SK-N-SH (cell line): Measurements from ENCODE around the gene GRIN2C. TPM values are rescaled to one million over a fixed set of nuclear protein-coding genes. Genes with fewer than 3 reads are reported as not detected.

Experiments
- CTCF ChIA-PET: fragments of 300-600, 350-600 bp; formaldehyde crosslinking; extraction: SDS; loops from one replicate; lab custom pipeline; 2021; lab: Yijun Ruan, JAX
- POLR2A ChIA-PET: fragments of 350-600 bp; sonication (Branson Sonifier 250); formaldehyde crosslinking; extraction: SDS; loops from one replicate; lab custom pipeline; 2020; ENCODE audit warnings: antibody characterized with exemption, inconsistent platforms; lab: Yijun Ruan, JAX
- DNase-seq: peaks from one replicate; pipeline ENCODE4 v3.0.0; 2012
- H2AFZ ChIP-seq: fragments of 200-600 bp; sonication (generic); 2 replicates; pipeline ENCODE4 v1.8.1; 2016; ENCODE audit warnings: antibody characterized with exemption, mild to moderate bottlenecking, low read depth
- H3F3A ChIP-seq: fragments of 200-600 bp; sonication (generic); replicated peaks from 2 replicates; pipeline ENCODE3; 2016; ENCODE audit warnings: antibody characterized with exemption, mild to moderate bottlenecking; ENCODE audit not compliant: insufficient read depth
- H3K27ac ChIP-seq, 2 experiments: fragments of 200-500 bp in 1 of 2; fragments of 200-600 bp in 1 of 2; sonication (Bioruptor generic) in 1 of 2; sonication (generic), shearing (Covaris generic) in 1 of 2; 2 replicates each; pipeline versions ENCODE4 v1.5.1 to v1.6.1; 2014 to 2016; ENCODE audit warnings: low read depth in 2 of 2, inconsistent platforms in 1 of 2, low read length in 1 of 2, mild to moderate bottlenecking in 1 of 2, mixed read lengths in 1 of 2
- H3K27me3 ChIP-seq: fragments of 200-600 bp; sonication (generic), shearing (Covaris generic); 2 replicates; pipeline ENCODE4 v1.6.1; 2016; ENCODE audit warnings: mixed run types; ENCODE audit not compliant: insufficient read depth
- H3K36me3 ChIP-seq, 2 experiments: fragments of 200-500 bp in 1 of 2; fragments of 200-600 bp in 1 of 2; sonication (Bioruptor generic) in 1 of 2; sonication (generic) in 1 of 2; replicated peaks in 1 of 2; 2 replicates each; pipeline versions ENCODE3 to v1.5.1; 2014 to 2016; ENCODE audit warnings: low read length in 1 of 2, mild to moderate bottlenecking in 1 of 2; ENCODE audit not compliant: insufficient read depth in 2 of 2, control insufficient read depth in 1 of 2
- H3K4me1 ChIP-seq, 2 experiments: fragments of 200-500 bp in 1 of 2; fragments of 200-600 bp in 1 of 2; sonication (Bioruptor generic) in 1 of 2; sonication (generic), shearing (Covaris generic) in 1 of 2; 2 replicates each; pipeline versions ENCODE4 v1.5.1 to v1.6.1; 2014 to 2016; ENCODE audit warnings: low read depth in 1 of 2, low read length in 1 of 2, mixed run types in 1 of 2; ENCODE audit not compliant: insufficient read depth in 2 of 2, control insufficient read depth in 1 of 2
- H3K4me2 ChIP-seq: fragments of 200-600 bp; sonication (generic), shearing (Covaris generic); 2 replicates; pipeline ENCODE4 v1.6.1; 2017; ENCODE audit warnings: mixed run types
- H3K4me3 ChIP-seq, 2 experiments: fragments of 200-500 bp in 1 of 2; fragments of 200-600 bp in 1 of 2; sonication (Bioruptor generic) in 1 of 2; sonication (generic), shearing (Covaris generic) in 1 of 2; 2 replicates each; pipeline versions ENCODE4 v1.5.1 to v1.8.1; 2014 to 2016; ENCODE audit warnings: low read depth in 2 of 2, inconsistent platforms in 1 of 2, low read length in 1 of 2, mild to moderate bottlenecking in 1 of 2, mixed read lengths in 1 of 2, moderate library complexity in 1 of 2
- H3K79me2 ChIP-seq: fragments of 200-600 bp; sonication (generic); 2 replicates; pipeline ENCODE4 v1.8.1; 2017; ENCODE audit warnings: mild to moderate bottlenecking; ENCODE audit not compliant: insufficient read depth
- H3K9ac ChIP-seq: fragments of 200-600 bp; sonication (generic); 2 replicates; pipeline ENCODE4 v1.6.1; 2017; ENCODE audit warnings: mixed run types
- H3K9me2 ChIP-seq: fragments of 200-600 bp; sonication (generic); 2 replicates; pipeline ENCODE4 v1.6.1; 2017; ENCODE audit warnings: mixed run types
- H3K9me3 ChIP-seq: fragments of 200-600 bp; sonication (generic); 2 replicates; pipeline ENCODE4 v1.6.1; 2017; ENCODE audit warnings: mixed run types, mild to moderate bottlenecking, moderate library complexity
- H4K20me1 ChIP-seq: fragments of 200-600 bp; sonication (generic); 2 replicates; pipeline ENCODE4 v1.6.1; 2017; ENCODE audit warnings: mild to moderate bottlenecking, mixed run types; ENCODE audit not compliant: insufficient read depth
- EZH2phosphoT487 ChIP-seq: fragments of 200-600 bp; sonication (generic); IDR thresholded peaks from 2 replicates; pipeline ENCODE4 v1.6.1; 2017; ENCODE audit warnings: low read depth, mixed run types, mild to moderate bottlenecking, antibody characterized with exemption, moderate library complexity, borderline replicate concordance
- FOXJ3 ChIP-seq: sonication (generic); formaldehyde crosslinking; IDR thresholded peaks from 2 replicates; pipeline ENCODE4 v1.5.1; 2020; ENCODE audit warnings: mild to moderate bottlenecking, missing genetic modification reagents
- FOXM1 ChIP-seq: IDR thresholded peaks from 2 replicates; pipeline ENCODE4 v1.4.0; 2012; ENCODE audit warnings: low read depth, mild to moderate bottlenecking
- GATA2 ChIP-seq: sonication (generic); formaldehyde crosslinking; IDR thresholded peaks from 2 replicates; pipeline ENCODE4 v1.5.0; 2020; ENCODE audit warnings: mild to moderate bottlenecking, missing genetic modification reagents
- JUND ChIP-seq: IDR thresholded peaks from 2 replicates; pipeline ENCODE4 v1.4.0; 2012
- MEF2A ChIP-seq: IDR thresholded peaks from 2 replicates; pipeline ENCODE4 v1.4.0; 2012; ENCODE audit warnings: low read depth, borderline replicate concordance
- PBX3 ChIP-seq: IDR thresholded peaks from 2 replicates; pipeline ENCODE4; 2012
- RAD21 ChIP-seq: IDR thresholded peaks from 2 replicates; pipeline ENCODE4 v1.6.1; 2012; ENCODE audit warnings: mild to moderate bottlenecking, low read length
- RXRA ChIP-seq: IDR thresholded peaks from 2 replicates; pipeline ENCODE4 v1.4.0; 2012; ENCODE audit warnings: low read depth, mild to moderate bottlenecking, borderline replicate concordance
- TAF1 ChIP-seq: IDR thresholded peaks from 2 replicates; pipeline ENCODE4 v1.6.1; 2012; ENCODE audit warnings: low read depth, mild to moderate bottlenecking, low read length, moderate library complexity, borderline replicate concordance
- TCF12 ChIP-seq: IDR thresholded peaks from 2 replicates; pipeline ENCODE4 v1.4.0; 2012
- TEAD4 ChIP-seq: IDR thresholded peaks from 2 replicates; pipeline ENCODE4 v1.4.0; 2012; ENCODE audit warnings: mild to moderate bottlenecking, borderline replicate concordance; ENCODE audit not compliant: insufficient read depth
- ZBTB33 ChIP-seq: IDR thresholded peaks from 2 replicates; pipeline ENCODE4 v1.4.0; 2012; ENCODE audit warnings: low read depth, borderline replicate concordance
- WGBS: methylation state at CpG from one replicate; pipeline ENCODE4 v1.1.6; 2017; ENCODE audit warnings: low lambda C conversion rate; 5-methylcytosine and 5-hydroxymethylcytosine counted together
- polyA plus RNA-seq, 3 experiments: library from polyadenylated mRNA; depleted of rRNA; stranded (reverse); fragments of >200 nt; gene quantifications; 2 replicates each; pipeline ENCODE4 v1.2.3, GENCODE V29; 2012
- TF ChIP-seq, protein P1 (sequence below): fragments of 200-600 bp; sonication (generic); IDR thresholded peaks from 2 replicates; pipeline ENCODE4 v1.6.1; 2017; ENCODE audit warnings: antibody characterized with exemption, mild to moderate bottlenecking, moderate library complexity

Gene GRIN2C
- polyA plus RNA-seq, 1 of the 3 experiments (the other 2 are of a cell fraction) = 0.39 TPM

- DNase-seq = peak; percentile 81
- H3F3A ChIP-seq = no peaks in the 10 kb centered on the region
- POLR2A ChIA-PET = interaction anchor here (0.6 to 1.7 kb wide), 2 partner anchors 11 to 20 kb away, joined by 3 to 7 read pairs; partner anchors contain the start of gene FDXR
- H3K9me2 ChIP-seq = no peaks in the 10 kb centered on the region
- peak within 1 kb of the TSS; percentile 73 for H3K4me2 ChIP-seq
- 14% methylated on average over 30 of the region's 86 CpGs for WGBS
- no peak for TF ChIP-seq FOXM1
- no peak for TF ChIP-seq RXRA
- TF ChIP-seq EZH2phosphoT487 = no peak
- no peak for TF ChIP-seq GATA2
- no peak for TF ChIP-seq TEAD4
- TF ChIP-seq TAF1 = no peak
- TF ChIP-seq PBX3 = no peak
- no peak for TF ChIP-seq RAD21
- no peak for TF ChIP-seq ZBTB33
- TF ChIP-seq JUND = no peak
- no peak for TF ChIP-seq TCF12
- TF ChIP-seq, protein P1, sequence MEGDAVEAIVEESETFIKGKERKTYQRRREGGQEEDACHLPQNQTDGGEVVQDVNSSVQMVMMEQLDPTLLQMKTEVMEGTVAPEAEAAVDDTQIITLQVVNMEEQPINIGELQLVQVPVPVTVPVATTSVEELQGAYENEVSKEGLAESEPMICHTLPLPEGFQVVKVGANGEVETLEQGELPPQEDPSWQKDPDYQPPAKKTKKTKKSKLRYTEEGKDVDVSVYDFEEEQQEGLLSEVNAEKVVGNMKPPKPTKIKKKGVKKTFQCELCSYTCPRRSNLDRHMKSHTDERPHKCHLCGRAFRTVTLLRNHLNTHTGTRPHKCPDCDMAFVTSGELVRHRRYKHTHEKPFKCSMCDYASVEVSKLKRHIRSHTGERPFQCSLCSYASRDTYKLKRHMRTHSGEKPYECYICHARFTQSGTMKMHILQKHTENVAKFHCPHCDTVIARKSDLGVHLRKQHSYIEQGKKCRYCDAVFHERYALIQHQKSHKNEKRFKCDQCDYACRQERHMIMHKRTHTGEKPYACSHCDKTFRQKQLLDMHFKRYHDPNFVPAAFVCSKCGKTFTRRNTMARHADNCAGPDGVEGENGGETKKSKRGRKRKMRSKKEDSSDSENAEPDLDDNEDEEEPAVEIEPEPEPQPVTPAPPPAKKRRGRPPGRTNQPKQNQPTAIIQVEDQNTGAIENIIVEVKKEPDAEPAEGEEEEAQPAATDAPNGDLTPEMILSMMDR = no peak
- TF ChIP-seq MEF2A = no peak
- no peak for TF ChIP-seq FOXJ3 (CRISPR knock-in tag)
- H3K36me3 ChIP-seq = no peaks in the 10 kb centered on the region
- H3K27me3 ChIP-seq = peaks cover 77% of the 10 kb centered on the region
- CTCF ChIA-PET = interaction anchor here (0.8 to 3.5 kb wide), 6 partner anchors 30 to 155 kb away, joined by 3 to 18 read pairs (median 6); partner anchors contain the start of genes OTOP2 and USH1G
- H4K20me1 ChIP-seq = no peaks in the 10 kb centered on the region
- no peaks in the 10 kb centered on the region for H3K79me2 ChIP-seq
- peak within 1 kb of the TSS; percentile 62; the same call in 1 of the 2 replicates for H2AFZ ChIP-seq
- no peak within 1 kb of the TSS for H3K27ac ChIP-seq
- H3K9ac ChIP-seq = no peak within 1 kb of the TSS
- H3K4me1 ChIP-seq = peaks cover 0 to 6% of the 10 kb centered on the region in 2 experiments; a peak in 1 of 4 replicates
- H3K9me3 ChIP-seq = no peaks in the 10 kb centered on the region
- H3K4me3 ChIP-seq = peak within 1 kb of the TSS; percentile 18 to 43; a peak in 3 of 4 replicates
Observed at GRCh38 chr17:74892974-74893911, 33.6 kb upstream of the GRIN2C start, which contains the start of gene FADS6. Gene FADS6 (minus strand): TSS chr17:74893633. CDS start chr17:74893595, 38 bp downstream.
